CD4-positive, alpha-beta T cell treated with Interleukin-17A for 1 hour (primary cell): Measurements from ENCODE around the gene JPH4.

Source experiments
- DNase-seq: peaks from one replicate; pipeline ENCODE4 v3.0.0-alpha.2; 2020

Gene JPH4

DNA sequence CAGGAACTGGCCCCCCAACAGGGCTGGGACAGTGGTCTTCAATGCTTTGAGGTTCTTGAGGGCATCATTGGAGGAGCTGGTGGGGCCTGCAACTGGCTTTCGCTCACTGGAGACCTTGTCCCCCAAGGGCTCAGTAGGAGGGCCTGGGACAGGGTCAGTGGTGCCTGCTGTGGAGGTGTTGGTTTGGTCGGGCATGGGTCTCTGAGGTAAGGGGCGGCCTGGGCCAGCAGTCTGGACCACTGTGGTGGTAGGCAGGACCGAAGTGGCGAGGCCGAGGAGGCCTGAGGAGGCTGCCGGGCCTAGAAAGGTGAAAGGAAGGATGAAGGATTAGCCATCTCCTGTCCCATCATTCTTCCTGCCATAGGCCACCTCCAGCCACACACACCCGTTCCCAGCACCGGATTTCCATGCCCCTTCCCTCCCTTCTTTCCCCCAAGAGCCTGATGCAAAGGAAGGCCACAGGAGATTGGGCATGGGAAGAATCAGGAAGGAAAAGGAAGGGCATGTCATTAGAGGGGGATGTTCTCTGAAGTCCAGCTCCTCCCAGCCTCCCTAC lies 55.9 kb downstream of the JPH4 start:
- DNase-seq: no peak

DNA sequence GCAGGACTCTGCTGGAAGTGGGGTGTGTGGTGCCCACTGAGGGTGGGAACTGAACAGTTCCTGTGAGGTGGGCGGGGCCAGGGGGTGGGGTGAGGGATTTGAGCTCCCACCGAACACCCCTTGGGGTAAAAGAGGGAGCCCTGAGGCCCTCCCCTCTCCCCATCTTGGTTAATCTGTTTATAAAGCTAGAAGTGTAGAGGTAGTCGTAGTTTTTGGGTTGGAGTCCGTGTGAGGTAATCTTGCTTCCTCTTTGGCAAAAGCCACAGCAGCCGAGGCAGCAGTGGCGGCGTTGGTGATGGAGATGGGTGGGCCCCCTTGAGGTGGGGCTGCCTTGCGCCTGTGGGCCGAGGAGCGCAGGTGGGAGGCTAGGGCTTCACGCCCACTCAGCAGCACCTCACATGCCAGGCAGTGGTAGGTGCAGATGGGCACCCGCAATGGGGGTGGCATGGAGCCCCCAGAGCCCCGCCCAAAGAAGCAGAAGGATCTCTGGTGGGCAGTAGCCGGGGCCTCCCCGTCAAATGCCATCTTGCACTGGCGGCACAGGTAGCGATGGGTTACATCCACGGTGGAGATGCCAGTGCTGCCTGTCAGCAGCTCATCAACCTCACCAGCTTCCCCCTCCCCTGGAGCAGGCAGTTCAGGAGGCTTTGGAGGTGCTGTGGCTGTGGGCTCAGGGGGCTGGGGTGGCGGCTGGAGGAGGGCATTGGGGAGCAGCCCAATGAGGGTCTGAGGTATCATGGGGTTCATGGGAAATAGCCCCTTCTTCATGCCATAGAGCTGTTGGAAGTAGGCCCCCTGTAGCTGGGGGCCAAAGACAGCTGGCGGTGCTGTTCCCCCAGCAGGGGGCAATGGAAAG lies 56.6 kb downstream of the JPH4 start:
- no peak for DNase-seq

DNA sequence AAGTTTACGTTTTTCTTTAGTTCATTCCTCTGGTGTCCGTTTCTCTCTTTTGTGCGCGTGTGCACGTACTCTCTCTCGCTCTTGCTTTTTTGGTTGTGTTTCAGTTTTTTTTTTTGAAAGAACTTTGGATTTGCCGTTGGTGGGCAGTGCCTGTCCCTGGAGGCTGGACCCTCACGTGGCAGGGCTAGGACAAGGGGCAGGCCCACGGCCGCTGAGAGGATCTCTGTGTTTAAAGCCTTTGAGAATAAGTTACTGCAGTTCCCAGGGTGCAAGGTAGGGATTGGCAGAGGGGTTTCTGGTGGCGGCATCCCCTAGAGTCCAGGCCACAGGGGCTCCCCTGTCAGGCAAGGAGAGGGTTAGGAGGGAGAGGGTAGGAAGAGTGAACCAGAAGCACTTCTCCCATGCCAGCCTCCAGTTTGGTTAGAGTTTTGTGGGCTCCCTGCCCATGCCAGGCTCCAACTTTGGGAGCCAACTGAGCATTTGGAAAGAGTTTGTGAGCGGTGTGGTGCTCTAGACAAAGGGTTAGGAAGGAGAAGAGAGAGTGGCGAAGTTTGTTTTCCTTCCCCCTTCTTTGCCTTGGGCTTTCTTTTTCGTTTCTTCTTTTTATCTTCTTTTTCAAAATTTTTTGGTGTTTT lies 57.6 kb downstream of the JPH4 start:
- no peak for DNase-seq

DNA sequence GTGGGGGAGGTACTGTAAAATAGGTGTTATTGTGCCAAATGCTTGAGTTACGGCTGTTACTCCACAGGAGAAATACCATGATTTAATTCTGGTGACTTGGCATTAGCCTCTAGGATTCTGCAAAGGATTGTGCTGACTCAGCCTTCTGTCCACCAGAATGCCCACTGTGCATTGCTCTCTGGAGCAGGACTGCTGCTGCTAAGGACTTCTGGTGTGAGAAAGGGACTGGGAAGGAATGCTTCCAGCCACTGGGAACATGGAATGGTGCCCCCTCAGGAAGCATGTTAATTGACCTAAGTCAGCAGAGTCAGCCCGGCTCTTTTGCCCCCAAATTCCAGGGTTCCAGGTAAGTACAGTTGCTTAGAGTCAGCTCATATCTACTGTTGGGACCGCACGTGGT lies 59.9 kb downstream of the JPH4 start:
- no peak for DNase-seq
